ENCODE data around the gene LAMA4.

Gene LAMA4

GRCh38 chr6:112269114-112269513 is 14.7 kb upstream of the LAMA4 start:
- no peak for TF ChIP-seq CTCF (IDR thresholded peaks at IDR 0.05; ENCODE audit: insufficient read depth, low read length, missing control alignments)
- CTCF ChIA-PET, result interaction anchor here (0.7 to 4.2 kb wide), 10 partner anchors 9 to 89 kb away, joined by 3 to 27 read pairs (median 3); no protein-coding TSS in a partner anchor
- POLR2A ChIA-PET, result no interaction called here
- no peak overlapping the region for H3K4me3 ChIP-seq (ENCODE audit: low read depth, low read length)
- no peak for DNase-seq (ENCODE audit: low read depth, low spot score)

GRCh38 chr6:112268654-112269053 is 14.3 kb upstream of the LAMA4 start:
- CTCF ChIA-PET, result interaction anchor here (0.7 to 4.2 kb wide), 6 partner anchors 10 to 89 kb away, joined by 3 to 27 read pairs (median 3); no protein-coding TSS in a partner anchor
- no peak for TF ChIP-seq CTCF (IDR thresholded peaks at IDR 0.05; ENCODE audit: insufficient read depth, low read length, missing control alignments)
- POLR2A ChIA-PET, result no interaction called here
- no peak for DNase-seq (ENCODE audit: low read depth, low spot score)
- no peak overlapping the region for H3K4me3 ChIP-seq (ENCODE audit: low read depth, low read length)

GRCh38 chr6:112268019-112268418 is 13.7 kb upstream of the LAMA4 start:
- DNase-seq (ENCODE audit: low read depth, low spot score), result no peak
- ChIA-PET CTCF (interaction anchor here (1.0 to 4.2 kb wide), 4 partner anchors 11 to 88 kb away, joined by 3 to 27 read pairs (median 3); no protein-coding TSS in a partner anchor), POLR2A (no interaction called here)
- no peak overlapping the region for H3K4me3 ChIP-seq (ENCODE audit: low read depth, low read length)
- TF ChIP-seq CTCF (IDR thresholded peaks at IDR 0.05; ENCODE audit: insufficient read depth, low read length, missing control alignments), result no peak

- TF ChIP-seq CTCF (IDR thresholded peaks at IDR 0.05; ENCODE audit: insufficient read depth, low read length, missing control alignments), result no peak
- ChIA-PET CTCF (interaction anchor here (1.6 kb wide), 1 partner anchor 19 kb away, joined by 3 read pairs; no protein-coding TSS in a partner anchor), POLR2A (no interaction called here)
- H3K4me3 ChIP-seq (ENCODE audit: low read depth, low read length), result no peak overlapping the region
- DNase-seq (ENCODE audit: low read depth, low spot score), result no peak
Measured at GRCh38 chr6:112266331-112266730, 12.0 kb upstream of the LAMA4 start.

GRCh38 chr6:112259337-112259675 is 4.9 kb upstream of the LAMA4 start:
- DNase-seq (ENCODE audit: low read depth, low spot score), result no peak
- CTCF ChIA-PET, result no interaction called here
- H3K4me3 ChIP-seq (ENCODE audit: low read depth, low read length), result no peak overlapping the region
- POLR2A ChIA-PET, result no interaction called here
- no peak for TF ChIP-seq CTCF (IDR thresholded peaks at IDR 0.05; ENCODE audit: insufficient read depth, low read length, missing control alignments)

- no peak overlapping the region for H3K4me3 ChIP-seq (ENCODE audit: low read depth, low read length)
- no peak for DNase-seq (ENCODE audit: low read depth, low spot score)
- ChIA-PET CTCF (no interaction called here), POLR2A (no interaction called here)
- TF ChIP-seq CTCF (IDR thresholded peaks at IDR 0.05; ENCODE audit: insufficient read depth, low read length, missing control alignments), result no peak
Measured at GRCh38 chr6:112258642-112259336, 4.4 kb upstream of the LAMA4 start.

Measured in AG04449 (cell line).